H1 (cell line): ENCODE data around the gene PSPH. TPM values are rescaled to one million over a fixed set of nuclear protein-coding genes. Genes with fewer than 3 reads are reported as not detected.

Experiments
- CTBP2 ChIP-seq: IDR thresholded peaks from 2 replicates; pipeline ENCODE4 v1.7.0; 2011; ENCODE audit warnings: borderline replicate concordance, mild to moderate bottlenecking, moderate library complexity, mixed read lengths, low read length; ENCODE audit not compliant: insufficient read depth, insufficient read length
- KDM1A ChIP-seq: fragments of 200-600, 300-600 bp; sonication (generic); IDR thresholded peaks from 2 replicates; pipeline ENCODE4 v1.7.1; 2016; ENCODE audit warnings: mild to moderate bottlenecking, low read length, borderline replicate concordance
- NRF1 ChIP-seq: IDR thresholded peaks from 2 replicates; pipeline ENCODE4 v1.6.1; 2011; ENCODE audit warnings: mild to moderate bottlenecking, low read depth, low read length, improper control_type of control experiment
- POU5F1 ChIP-seq: IDR thresholded peaks from 2 replicates; pipeline ENCODE4 v1.6.1; 2011; ENCODE audit warnings: low read depth, mild to moderate bottlenecking, low read length, moderate library complexity
- RFX5 ChIP-seq: IDR thresholded peaks from 2 replicates; pipeline ENCODE4 v1.6.1; 2011; ENCODE audit warnings: low read depth, low read length, improper control_type of control experiment, borderline replicate concordance
- SIX5 ChIP-seq: IDR thresholded peaks from 2 replicates; pipeline ENCODE4 v1.6.1; 2011; ENCODE audit warnings: mild to moderate bottlenecking, low read depth, low read length
- polyA plus RNA-seq, 7 experiments: library from polyadenylated mRNA; depleted of rRNA in 3 of 7; stranded (reverse) in 5 of 7; unstranded in 2 of 7; fragments of >200 nt in 5 of 7; fragments of 200-250 nt in 2 of 7; gene quantifications; 1 replicate in 5 of 7; 2 replicates in 1 of 7; 4 replicates in 1 of 7; pipeline versions ENCODE4 v1.2.1 to v1.2.3, GENCODE V29; 2011 to 2013; ENCODE audit warnings: missing spikeins in 2 of 7, mixed read lengths in 2 of 7
- total RNA-seq: library from RNA; stranded (reverse); fragmentation: NEBNext Ultra II Directional; extraction: Animal tissue kit (Norgen Biotek cat#: 25700); gene quantifications from 2 replicates; pipeline ENCODE4 v1.2.1, GENCODE V29; 2021
- TF ChIP-seq, protein P1 (sequence below): fragments of 300-600 bp; sonication (generic); IDR thresholded peaks from 2 replicates; pipeline ENCODE4 v1.7.1; 2012; ENCODE audit warnings: low read length, moderate library complexity, mild to moderate bottlenecking, inconsistent platforms; ENCODE audit not compliant: insufficient replicate concordance
- TF ChIP-seq, protein P2 (sequence below): IDR thresholded peaks from 2 replicates; pipeline ENCODE4 v1.6.1; 2012; ENCODE audit warnings: low read length, inconsistent platforms
- TF ChIP-seq, protein P3 (sequence below): IDR thresholded peaks from 2 replicates; pipeline ENCODE4 v1.6.1; 2011; ENCODE audit warnings: low read length, improper control_type of control experiment

The PSPH gene
- total and polyA plus RNA-seq, 2 of the 8 experiments (the other 6 are each of a cell fraction or from before 2014, with no cell fraction given) = 31.0 to 64.8 TPM

DNA sequence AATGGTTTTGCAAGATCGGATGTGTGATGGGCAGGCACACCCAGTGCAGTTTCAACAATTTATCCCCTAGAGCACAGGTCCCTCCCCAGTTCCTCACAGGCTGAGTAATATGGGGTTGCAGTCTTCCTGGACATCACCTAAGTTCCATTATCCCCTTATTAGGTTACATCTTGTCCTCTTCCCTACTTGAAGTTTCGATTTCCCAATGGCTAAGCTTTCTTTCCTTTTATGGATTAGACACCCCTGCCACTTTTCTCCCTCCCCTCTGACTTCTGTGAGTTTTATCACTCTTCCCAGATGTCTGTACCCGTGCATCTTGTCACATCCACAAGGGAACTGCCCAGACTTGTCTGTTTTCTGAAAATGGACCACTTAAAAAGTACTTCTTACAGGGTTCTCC lies 89.2 kb downstream of the PSPH start (continued):
- TF ChIP-seq, protein P1, sequence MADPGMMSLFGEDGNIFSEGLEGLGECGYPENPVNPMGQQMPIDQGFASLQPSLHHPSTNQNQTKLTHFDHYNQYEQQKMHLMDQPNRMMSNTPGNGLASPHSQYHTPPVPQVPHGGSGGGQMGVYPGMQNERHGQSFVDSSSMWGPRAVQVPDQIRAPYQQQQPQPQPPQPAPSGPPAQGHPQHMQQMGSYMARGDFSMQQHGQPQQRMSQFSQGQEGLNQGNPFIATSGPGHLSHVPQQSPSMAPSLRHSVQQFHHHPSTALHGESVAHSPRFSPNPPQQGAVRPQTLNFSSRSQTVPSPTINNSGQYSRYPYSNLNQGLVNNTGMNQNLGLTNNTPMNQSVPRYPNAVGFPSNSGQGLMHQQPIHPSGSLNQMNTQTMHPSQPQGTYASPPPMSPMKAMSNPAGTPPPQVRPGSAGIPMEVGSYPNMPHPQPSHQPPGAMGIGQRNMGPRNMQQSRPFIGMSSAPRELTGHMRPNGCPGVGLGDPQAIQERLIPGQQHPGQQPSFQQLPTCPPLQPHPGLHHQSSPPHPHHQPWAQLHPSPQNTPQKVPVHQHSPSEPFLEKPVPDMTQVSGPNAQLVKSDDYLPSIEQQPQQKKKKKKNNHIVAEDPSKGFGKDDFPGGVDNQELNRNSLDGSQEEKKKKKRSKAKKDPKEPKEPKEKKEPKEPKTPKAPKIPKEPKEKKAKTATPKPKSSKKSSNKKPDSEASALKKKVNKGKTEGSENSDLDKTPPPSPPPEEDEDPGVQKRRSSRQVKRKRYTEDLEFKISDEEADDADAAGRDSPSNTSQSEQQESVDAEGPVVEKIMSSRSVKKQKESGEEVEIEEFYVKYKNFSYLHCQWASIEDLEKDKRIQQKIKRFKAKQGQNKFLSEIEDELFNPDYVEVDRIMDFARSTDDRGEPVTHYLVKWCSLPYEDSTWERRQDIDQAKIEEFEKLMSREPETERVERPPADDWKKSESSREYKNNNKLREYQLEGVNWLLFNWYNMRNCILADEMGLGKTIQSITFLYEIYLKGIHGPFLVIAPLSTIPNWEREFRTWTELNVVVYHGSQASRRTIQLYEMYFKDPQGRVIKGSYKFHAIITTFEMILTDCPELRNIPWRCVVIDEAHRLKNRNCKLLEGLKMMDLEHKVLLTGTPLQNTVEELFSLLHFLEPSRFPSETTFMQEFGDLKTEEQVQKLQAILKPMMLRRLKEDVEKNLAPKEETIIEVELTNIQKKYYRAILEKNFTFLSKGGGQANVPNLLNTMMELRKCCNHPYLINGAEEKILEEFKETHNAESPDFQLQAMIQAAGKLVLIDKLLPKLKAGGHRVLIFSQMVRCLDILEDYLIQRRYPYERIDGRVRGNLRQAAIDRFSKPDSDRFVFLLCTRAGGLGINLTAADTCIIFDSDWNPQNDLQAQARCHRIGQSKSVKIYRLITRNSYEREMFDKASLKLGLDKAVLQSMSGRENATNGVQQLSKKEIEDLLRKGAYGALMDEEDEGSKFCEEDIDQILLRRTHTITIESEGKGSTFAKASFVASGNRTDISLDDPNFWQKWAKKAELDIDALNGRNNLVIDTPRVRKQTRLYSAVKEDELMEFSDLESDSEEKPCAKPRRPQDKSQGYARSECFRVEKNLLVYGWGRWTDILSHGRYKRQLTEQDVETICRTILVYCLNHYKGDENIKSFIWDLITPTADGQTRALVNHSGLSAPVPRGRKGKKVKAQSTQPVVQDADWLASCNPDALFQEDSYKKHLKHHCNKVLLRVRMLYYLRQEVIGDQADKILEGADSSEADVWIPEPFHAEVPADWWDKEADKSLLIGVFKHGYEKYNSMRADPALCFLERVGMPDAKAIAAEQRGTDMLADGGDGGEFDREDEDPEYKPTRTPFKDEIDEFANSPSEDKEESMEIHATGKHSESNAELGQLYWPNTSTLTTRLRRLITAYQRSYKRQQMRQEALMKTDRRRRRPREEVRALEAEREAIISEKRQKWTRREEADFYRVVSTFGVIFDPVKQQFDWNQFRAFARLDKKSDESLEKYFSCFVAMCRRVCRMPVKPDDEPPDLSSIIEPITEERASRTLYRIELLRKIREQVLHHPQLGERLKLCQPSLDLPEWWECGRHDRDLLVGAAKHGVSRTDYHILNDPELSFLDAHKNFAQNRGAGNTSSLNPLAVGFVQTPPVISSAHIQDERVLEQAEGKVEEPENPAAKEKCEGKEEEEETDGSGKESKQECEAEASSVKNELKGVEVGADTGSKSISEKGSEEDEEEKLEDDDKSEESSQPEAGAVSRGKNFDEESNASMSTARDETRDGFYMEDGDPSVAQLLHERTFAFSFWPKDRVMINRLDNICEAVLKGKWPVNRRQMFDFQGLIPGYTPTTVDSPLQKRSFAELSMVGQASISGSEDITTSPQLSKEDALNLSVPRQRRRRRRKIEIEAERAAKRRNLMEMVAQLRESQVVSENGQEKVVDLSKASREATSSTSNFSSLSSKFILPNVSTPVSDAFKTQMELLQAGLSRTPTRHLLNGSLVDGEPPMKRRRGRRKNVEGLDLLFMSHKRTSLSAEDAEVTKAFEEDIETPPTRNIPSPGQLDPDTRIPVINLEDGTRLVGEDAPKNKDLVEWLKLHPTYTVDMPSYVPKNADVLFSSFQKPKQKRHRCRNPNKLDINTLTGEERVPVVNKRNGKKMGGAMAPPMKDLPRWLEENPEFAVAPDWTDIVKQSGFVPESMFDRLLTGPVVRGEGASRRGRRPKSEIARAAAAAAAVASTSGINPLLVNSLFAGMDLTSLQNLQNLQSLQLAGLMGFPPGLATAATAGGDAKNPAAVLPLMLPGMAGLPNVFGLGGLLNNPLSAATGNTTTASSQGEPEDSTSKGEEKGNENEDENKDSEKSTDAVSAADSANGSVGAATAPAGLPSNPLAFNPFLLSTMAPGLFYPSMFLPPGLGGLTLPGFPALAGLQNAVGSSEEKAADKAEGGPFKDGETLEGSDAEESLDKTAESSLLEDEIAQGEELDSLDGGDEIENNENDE = no peak
- TF ChIP-seq KDM1A (no peak), RFX5 (no peak), NRF1 (no peak), SIX5 (no peak), CTBP2 (no peak), POU5F1 (no peak)
- TF ChIP-seq, protein P2, sequence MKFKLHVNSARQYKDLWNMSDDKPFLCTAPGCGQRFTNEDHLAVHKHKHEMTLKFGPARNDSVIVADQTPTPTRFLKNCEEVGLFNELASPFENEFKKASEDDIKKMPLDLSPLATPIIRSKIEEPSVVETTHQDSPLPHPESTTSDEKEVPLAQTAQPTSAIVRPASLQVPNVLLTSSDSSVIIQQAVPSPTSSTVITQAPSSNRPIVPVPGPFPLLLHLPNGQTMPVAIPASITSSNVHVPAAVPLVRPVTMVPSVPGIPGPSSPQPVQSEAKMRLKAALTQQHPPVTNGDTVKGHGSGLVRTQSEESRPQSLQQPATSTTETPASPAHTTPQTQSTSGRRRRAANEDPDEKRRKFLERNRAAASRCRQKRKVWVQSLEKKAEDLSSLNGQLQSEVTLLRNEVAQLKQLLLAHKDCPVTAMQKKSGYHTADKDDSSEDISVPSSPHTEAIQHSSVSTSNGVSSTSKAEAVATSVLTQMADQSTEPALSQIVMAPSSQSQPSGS = no peak
- TF ChIP-seq, protein P3, sequence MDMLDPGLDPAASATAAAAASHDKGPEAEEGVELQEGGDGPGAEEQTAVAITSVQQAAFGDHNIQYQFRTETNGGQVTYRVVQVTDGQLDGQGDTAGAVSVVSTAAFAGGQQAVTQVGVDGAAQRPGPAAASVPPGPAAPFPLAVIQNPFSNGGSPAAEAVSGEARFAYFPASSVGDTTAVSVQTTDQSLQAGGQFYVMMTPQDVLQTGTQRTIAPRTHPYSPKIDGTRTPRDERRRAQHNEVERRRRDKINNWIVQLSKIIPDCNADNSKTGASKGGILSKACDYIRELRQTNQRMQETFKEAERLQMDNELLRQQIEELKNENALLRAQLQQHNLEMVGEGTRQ = no peak
